Measurements from ENCODE around the gene THUMPD2. TPM values are rescaled to one million over a fixed set of nuclear protein-coding genes. Genes with fewer than 3 reads are reported as not detected.
A peak's percentile ranks its signal among the peaks of the same experiment; 100 is the strongest.

THUMPD2 gene
- 10 to 100 TPM in 3 of 5 donors, 1 to 10 TPM in 2; 7.9 to 12.0 (median 11.8) TPM for total RNA-seq
- 13.5 TPM for total RNA-seq (2013)
- 7.9 to 40.0 (median 16.8) reads per million in 29 experiments for total RNA-seq

DNA sequence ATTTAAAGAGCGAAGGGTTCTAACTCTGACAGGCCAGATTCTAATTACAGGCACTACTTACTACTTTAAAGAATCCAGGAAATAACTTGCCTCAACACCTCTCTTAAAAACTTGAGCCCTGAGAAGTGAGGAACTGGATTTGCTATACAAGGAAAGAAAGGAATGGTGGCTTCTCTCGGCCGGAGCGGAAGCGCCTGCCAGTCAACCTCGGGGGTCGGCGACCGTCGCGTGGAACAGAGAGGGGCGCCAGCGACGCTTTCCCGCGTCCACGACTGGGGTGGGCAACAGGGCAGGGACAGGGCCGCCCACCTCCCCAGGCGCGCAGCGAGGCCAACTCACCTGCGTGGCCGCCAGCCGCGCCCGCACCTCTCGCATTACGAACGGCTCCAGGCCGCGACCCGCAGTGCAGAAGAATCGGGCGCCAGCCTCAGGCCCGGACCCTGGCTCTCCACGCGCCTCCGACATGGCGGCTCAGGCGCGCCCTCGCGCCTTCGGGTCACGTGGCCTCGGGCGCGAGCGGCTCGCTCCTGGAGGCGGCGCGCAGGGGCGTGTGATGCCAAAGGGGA, at the start of gene THUMPD2:
THUMPD2 (minus strand) TSS at position 484 of the 566 bp plus-strand sequence; CDS start at position 465, 19 bp downstream.
- CTCF ChIA-PET: no interaction called here
- POLR2A ChIA-PET: no interaction called here

DNA sequence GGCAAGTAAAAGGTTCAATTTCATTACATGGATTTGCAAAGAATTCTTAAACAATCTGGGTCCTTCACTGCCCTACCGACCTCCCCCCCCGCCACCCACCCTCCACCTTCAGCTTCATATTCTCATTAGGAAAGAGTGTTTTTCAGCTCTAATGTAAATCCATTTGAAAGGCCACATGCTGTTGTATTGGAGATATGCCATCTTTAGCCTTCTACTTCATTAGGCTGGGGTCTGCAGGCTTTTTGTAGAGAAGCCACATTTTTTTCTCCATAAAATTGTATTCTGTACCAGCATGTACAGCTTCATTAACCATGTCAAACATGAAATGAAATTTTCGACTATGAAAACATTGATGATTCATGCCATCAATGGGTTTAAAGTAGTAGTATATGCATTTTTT, 42.8 kb upstream of the THUMPD2 start:
- no CpG with 5 or more reads among the region's 3 CpGs for WGBS (ENCODE audit: insufficient coverage)
- H3K4me3 ChIP-seq (ENCODE audit: control insufficient read depth in 1 of 2, extremely low read depth in 1 of 2, low read length in 1 of 2): no peak overlapping the region
- Mint-ChIP-seq H3K27ac (no peak overlapping the region), H3K36me3 (no peaks in the 10 kb centered on the region), H3K4me1 (no peaks in the 10 kb centered on the region), H3K27me3 (no peaks in the 10 kb centered on the region), H3K4me3 (no peak overlapping the region), H3K9me3 (no peaks in the 10 kb centered on the region)
- CTCF ChIA-PET: no interaction called here
- H3K9me3 ChIP-seq: no peaks in the 10 kb centered on the region
- DNase-seq (no peak), ATAC-seq (replicated peaks in 1 of 4) (no peak)
- H3K27ac ChIP-seq (ENCODE audit: low read length): no peak overlapping the region
- no peaks in the 10 kb centered on the region for H3K27me3 ChIP-seq (replicated peaks in 1 of 2; ENCODE audit: control insufficient read depth in 2 of 2, extremely low read depth in 1 of 2, insufficient read depth in 2 of 2, low read length in 1 of 2)
- no peaks in the 10 kb centered on the region for H3K36me3 ChIP-seq (ENCODE audit: control insufficient read depth in 2 of 2, extremely low read depth in 1 of 2, insufficient read depth in 1 of 2, low read length in 1 of 2)
- POLR2A ChIA-PET: no interaction called here
- no peaks in the 10 kb centered on the region for H3K4me1 ChIP-seq (ENCODE audit: control insufficient read depth in 1 of 2, extremely low read depth in 1 of 2, insufficient read depth in 2 of 2, low read length in 2 of 2)

More for the DNA sequence above, at the start of gene THUMPD2:
- DNase-seq (peak; percentile 12 to 67 (median 44)), ATAC-seq (replicated peaks in 1 of 4) (peak; percentile 74 to 81 (median 77))
- Mint-ChIP-seq H3K36me3 (no peaks in the 10 kb centered on the region), H3K4me3 (peak within 1 kb of the TSS; percentile 90 to 98 (median 95)), H3K9me3 (no peaks in the 10 kb centered on the region), H3K4me1 (peaks cover 60 to 73% (median 64%) of the 10 kb centered on the region in 3 donors), H3K27me3 (no peaks in the 10 kb centered on the region), H3K27ac (peak within 1 kb of the TSS; percentile 77 to 89)
- H3K9me3 ChIP-seq: no peaks in the 10 kb centered on the region
- peak within 1 kb of the TSS; percentile 73 to 92 for H3K4me3 ChIP-seq (ENCODE audit: control insufficient read depth in 1 of 2, extremely low read depth in 1 of 2, low read length in 1 of 2)
- H3K27ac ChIP-seq (ENCODE audit: low read length): peak within 1 kb of the TSS; percentile 53
- H3K27me3 ChIP-seq (replicated peaks in 1 of 2; ENCODE audit: control insufficient read depth in 2 of 2, extremely low read depth in 1 of 2, insufficient read depth in 2 of 2, low read length in 1 of 2): no peaks in the 10 kb centered on the region
- peaks cover 12 to 16% of the 10 kb centered on the region in 2 experiments for H3K4me1 ChIP-seq (ENCODE audit: control insufficient read depth in 1 of 2, extremely low read depth in 1 of 2, insufficient read depth in 2 of 2, low read length in 2 of 2)
- WGBS (ENCODE audit: insufficient coverage): under 1% methylated on average over 34 of the region's 54 CpGs
- H3K36me3 ChIP-seq (ENCODE audit: control insufficient read depth in 2 of 2, extremely low read depth in 1 of 2, insufficient read depth in 1 of 2, low read length in 1 of 2): no peaks in the 10 kb centered on the region

DNA sequence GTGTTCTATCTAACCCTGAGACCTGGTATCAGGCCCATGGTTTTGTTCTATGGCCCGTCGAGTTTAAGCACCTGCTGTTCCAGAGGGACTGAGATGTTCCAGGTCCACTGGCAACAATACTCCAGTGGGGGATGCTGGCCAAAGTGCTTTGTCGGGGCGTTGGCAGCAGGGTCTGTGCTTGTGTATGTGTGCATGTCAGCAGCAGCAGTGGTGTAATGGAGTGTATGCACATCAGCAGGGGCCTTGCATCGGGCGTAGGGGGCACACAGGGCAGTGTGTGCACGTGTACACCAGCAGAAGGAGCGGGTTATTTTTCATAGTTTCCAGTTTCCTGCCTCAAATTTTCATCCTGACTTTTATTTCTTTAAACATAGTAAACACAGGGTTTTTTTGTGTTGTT, 37.8 kb upstream of the THUMPD2 start:
- Histone ChIP-seq H3K27me3 (replicated peaks in 1 of 2; ENCODE audit: control insufficient read depth in 2 of 2, extremely low read depth in 1 of 2, insufficient read depth in 2 of 2, low read length in 1 of 2) (peaks cover 0 to 11% of the 10 kb centered on the region in 2 experiments), H3K27ac (ENCODE audit: low read length) (no peak overlapping the region), H3K36me3 (ENCODE audit: control insufficient read depth in 2 of 2, extremely low read depth in 1 of 2, insufficient read depth in 1 of 2, low read length in 1 of 2) (no peaks in the 10 kb centered on the region), H3K4me1 (ENCODE audit: control insufficient read depth in 1 of 2, extremely low read depth in 1 of 2, insufficient read depth in 2 of 2, low read length in 2 of 2) (no peaks in the 10 kb centered on the region), H3K9me3 (no peaks in the 10 kb centered on the region), H3K4me3 (ENCODE audit: control insufficient read depth in 1 of 2, extremely low read depth in 1 of 2, low read length in 1 of 2) (no peak overlapping the region)
- ChIA-PET POLR2A (no interaction called here), CTCF (no interaction called here)
- Mint-ChIP-seq H3K27me3 (peaks cover 11 to 17% of the 10 kb centered on the region in 2 donors), H3K4me1 (no peaks in the 10 kb centered on the region), H3K9me3 (peaks cover 3 to 8% (median 5%) of the 10 kb centered on the region in 3 donors), H3K36me3 (peaks cover 3% of the 10 kb centered on the region), H3K4me3 (no peak overlapping the region), H3K27ac (no peak overlapping the region)
- WGBS (ENCODE audit: insufficient coverage): 77% methylated on average over 4 of the region's 8 CpGs
- no peak for ATAC-seq (replicated peaks in 1 of 4)
- no peak for DNase-seq

DNA sequence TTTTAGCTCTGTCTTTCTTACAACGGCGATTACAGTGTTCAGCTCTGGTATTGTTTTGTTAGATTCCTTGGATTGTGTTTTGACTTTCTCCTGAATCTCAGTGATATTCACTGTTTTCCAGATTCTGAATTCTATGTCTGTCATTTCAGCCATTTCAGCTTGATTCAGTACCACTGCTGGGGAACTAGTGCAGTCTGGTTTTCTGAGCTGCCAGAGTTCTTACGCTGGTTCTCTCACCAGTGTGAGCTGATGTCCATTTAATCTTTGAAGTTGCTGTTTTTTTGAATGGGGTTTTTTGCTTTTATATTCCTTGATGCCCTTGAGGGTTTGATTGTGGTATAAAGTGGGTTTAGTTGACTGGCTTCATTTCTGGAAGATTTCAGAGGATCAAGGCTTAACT, 37.4 kb upstream of the THUMPD2 start:
- ChIA-PET CTCF (no interaction called here), POLR2A (no interaction called here)
- peaks cover 3 to 8% (median 7%) of the 10 kb centered on the region in 3 donors for H3K9me3 Mint-ChIP-seq
- Histone ChIP-seq H3K4me1 (ENCODE audit: control insufficient read depth in 1 of 2, extremely low read depth in 1 of 2, insufficient read depth in 2 of 2, low read length in 2 of 2) (no peaks in the 10 kb centered on the region), H3K9me3 (no peaks in the 10 kb centered on the region), H3K27me3 (replicated peaks in 1 of 2; ENCODE audit: control insufficient read depth in 2 of 2, extremely low read depth in 1 of 2, insufficient read depth in 2 of 2, low read length in 1 of 2) (peaks cover 0 to 11% of the 10 kb centered on the region in 2 experiments), H3K27ac (ENCODE audit: low read length) (no peak overlapping the region), H3K36me3 (ENCODE audit: control insufficient read depth in 2 of 2, extremely low read depth in 1 of 2, insufficient read depth in 1 of 2, low read length in 1 of 2) (no peaks in the 10 kb centered on the region), H3K4me3 (ENCODE audit: control insufficient read depth in 1 of 2, extremely low read depth in 1 of 2, low read length in 1 of 2) (no peak overlapping the region)
- H3K4me1 Mint-ChIP-seq: no peaks in the 10 kb centered on the region
- ATAC-seq (replicated peaks in 1 of 4): no peak
- 92% methylated on average over 2 of the region's 3 CpGs for WGBS (ENCODE audit: insufficient coverage)
- peaks cover 3% of the 10 kb centered on the region for H3K36me3 Mint-ChIP-seq
- no peak overlapping the region for H3K4me3 Mint-ChIP-seq
- no peak for DNase-seq
- no peak overlapping the region for H3K27ac Mint-ChIP-seq
- peaks cover 11 to 17% of the 10 kb centered on the region in 2 donors for H3K27me3 Mint-ChIP-seq

GRCh38 chr2:39805936-39806608, 27.0 kb upstream of the THUMPD2 start:
- H3K27me3 Mint-ChIP-seq: peaks cover 0 to 1% of the 10 kb centered on the region in 2 donors
- H3K27me3 ChIP-seq (replicated peaks in 1 of 2; ENCODE audit: control insufficient read depth in 2 of 2, extremely low read depth in 1 of 2, insufficient read depth in 2 of 2, low read length in 1 of 2): no peaks in the 10 kb centered on the region
- peaks cover 2% of the 10 kb centered on the region for H3K9me3 ChIP-seq
- H3K27ac ChIP-seq (ENCODE audit: low read length): no peak overlapping the region
- no peak overlapping the region for H3K4me3 ChIP-seq (ENCODE audit: control insufficient read depth in 1 of 2, extremely low read depth in 1 of 2, low read length in 1 of 2)
- H3K36me3 Mint-ChIP-seq: no peaks in the 10 kb centered on the region
- peaks cover 7 to 38% (median 29%) of the 10 kb centered on the region in 3 donors for H3K9me3 Mint-ChIP-seq
- H3K4me3 Mint-ChIP-seq: no peak overlapping the region
- CTCF ChIA-PET: no interaction called here
- POLR2A ChIA-PET: no interaction called here
- DNase-seq (no peak), ATAC-seq (replicated peaks in 1 of 4) (no peak)
- no peaks in the 10 kb centered on the region for H3K36me3 ChIP-seq (ENCODE audit: control insufficient read depth in 2 of 2, extremely low read depth in 1 of 2, insufficient read depth in 1 of 2, low read length in 1 of 2)
- no peak overlapping the region for H3K27ac Mint-ChIP-seq
- H3K4me1 ChIP-seq (ENCODE audit: control insufficient read depth in 1 of 2, extremely low read depth in 1 of 2, insufficient read depth in 2 of 2, low read length in 2 of 2): no peaks in the 10 kb centered on the region
- no peaks in the 10 kb centered on the region for H3K4me1 Mint-ChIP-seq
- 100% methylated on average over 2 of the region's 4 CpGs for WGBS (ENCODE audit: insufficient coverage)

GRCh38 chr2:39803839-39804238, 24.8 kb upstream of the THUMPD2 start:
- Histone ChIP-seq H3K4me1 (ENCODE audit: control insufficient read depth in 1 of 2, extremely low read depth in 1 of 2, insufficient read depth in 2 of 2, low read length in 2 of 2) (no peaks in the 10 kb centered on the region), H3K36me3 (ENCODE audit: control insufficient read depth in 2 of 2, extremely low read depth in 1 of 2, insufficient read depth in 1 of 2, low read length in 1 of 2) (no peaks in the 10 kb centered on the region)
- no peak overlapping the region for H3K4me3 Mint-ChIP-seq

More at GRCh38 chr2:39803839-39804238, 24.8 kb upstream of the THUMPD2 start:
- Histone ChIP-seq H3K9me3 (peaks cover 2% of the 10 kb centered on the region), H3K27me3 (replicated peaks in 1 of 2; ENCODE audit: control insufficient read depth in 2 of 2, extremely low read depth in 1 of 2, insufficient read depth in 2 of 2, low read length in 1 of 2) (no peaks in the 10 kb centered on the region), H3K27ac (ENCODE audit: low read length) (no peak overlapping the region), H3K4me3 (ENCODE audit: control insufficient read depth in 1 of 2, extremely low read depth in 1 of 2, low read length in 1 of 2) (no peak overlapping the region)
- H3K9me3 Mint-ChIP-seq: peaks cover 0 to 30% (median 24%) of the 10 kb centered on the region in 3 donors
- CTCF ChIA-PET: no interaction called here
- POLR2A ChIA-PET: no interaction called here
- ATAC-seq (replicated peaks in 1 of 4) (no peak), DNase-seq (no peak)
- peaks cover 0 to 1% of the 10 kb centered on the region in 2 donors for H3K27me3 Mint-ChIP-seq
- H3K27ac Mint-ChIP-seq: no peak overlapping the region
- no peaks in the 10 kb centered on the region for H3K36me3 Mint-ChIP-seq
- no CpG with 5 or more reads among the region's 1 CpG for WGBS (ENCODE audit: insufficient coverage)
- H3K4me1 Mint-ChIP-seq: no peaks in the 10 kb centered on the region
